Erythroblast (primary cell): Measurements from ENCODE around the gene MBOAT1.

Experiments used
- GATA1 ChIP-seq: IDR thresholded peaks from 2 replicates; pipeline ENCODE4 v1.6.1; 2011; ENCODE audit warnings: low read depth, mild to moderate bottlenecking, control low read depth, low read length, moderate library complexity
- POLR2A ChIP-seq: IDR thresholded peaks from 2 replicates; pipeline ENCODE4 v1.6.1; 2011; ENCODE audit warnings: mild to moderate bottlenecking, low read length

DNA sequence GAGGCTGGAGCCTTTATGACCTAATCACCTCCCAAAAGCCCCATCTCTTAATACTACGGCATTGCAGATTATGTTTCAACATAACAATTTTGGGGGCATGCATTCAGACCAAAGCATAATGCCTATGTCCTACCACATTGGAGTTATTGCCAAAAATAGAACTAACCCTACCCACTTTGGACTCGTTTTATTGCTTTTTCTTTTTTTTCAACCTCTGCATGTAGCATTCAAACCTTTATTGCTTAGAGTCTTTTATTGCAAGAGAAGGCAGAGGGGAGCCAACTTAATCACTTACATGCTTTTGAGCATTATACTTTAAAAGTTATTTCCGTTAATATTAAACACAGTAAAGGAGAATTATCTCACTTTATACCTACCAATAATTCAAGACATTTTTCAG, 8.1 kb upstream of the MBOAT1 start:
- TF ChIP-seq POLR2A (no peak), GATA1 (no peak)
